Fibroblast of the conjunctiva (primary cell): ENCODE measurements around the gene CLIC1.
"Not testable (repeated sequence)": the region's sequence is repeated elsewhere in the genome, so short reads cannot be mapped to it uniquely, and the experiment has no call there.

ENCODE experiments used
- DNase-seq: peaks from one replicate; pipeline ENCODE4 v3.0.0-alpha.2; 2010; ENCODE audit warnings: low read depth

The CLIC1 gene

GRCh38 chr6:31722173-31722572, 14.2 kb downstream of the CLIC1 start:
- DNase-seq: no peak

GRCh38 chr6:31721351-31722020, 14.8 kb downstream of the CLIC1 start, which contains the start of gene LY6G6C:
Gene LY6G6C (minus strand): TSS chr6:31721746. CDS start chr6:31721679, 67 bp downstream.
- no peak for DNase-seq

GRCh38 chr6:31720196-31720770, 16.0 kb downstream of the CLIC1 start:
- DNase-seq: no peak

GRCh38 chr6:31719001-31719400, 17.3 kb downstream of the CLIC1 start:
- no peak for DNase-seq

- DNase-seq: no peak
Observed at GRCh38 chr6:31718265-31718664, 18.1 kb downstream of the CLIC1 start.

GRCh38 chr6:31717499-31718222, 18.7 kb downstream of the CLIC1 start:
- no peak for DNase-seq

GRCh38 chr6:31715022-31715958, 21.0 kb downstream of the CLIC1 start, which contains the start of gene LY6G6D:
Gene LY6G6D (plus strand): TSS chr6:31715348. CDS start chr6:31715356, 8 bp downstream.
- no peak for DNase-seq

- no peak for DNase-seq
Observed at GRCh38 chr6:31713991-31714684, 22.2 kb downstream of the CLIC1 start.

GRCh38 chr6:31713465-31713864, 22.9 kb downstream of the CLIC1 start:
- no peak for DNase-seq

- no peak for DNase-seq
Observed at GRCh38 chr6:31712296-31712695, 24.0 kb downstream of the CLIC1 start.

GRCh38 chr6:31711233-31711632, 25.1 kb downstream of the CLIC1 start:
- no peak for DNase-seq

- DNase-seq: no peak
Observed at GRCh38 chr6:31710523-31711219, 25.7 kb downstream of the CLIC1 start.

GRCh38 chr6:31709157-31709556, 27.2 kb downstream of the CLIC1 start:
- DNase-seq: not testable (repeated sequence)

GRCh38 chr6:31708224-31708623, 28.1 kb downstream of the CLIC1 start:
- no peak for DNase-seq

- no peak for DNase-seq
Observed at GRCh38 chr6:31707701-31708100, 28.6 kb downstream of the CLIC1 start.

GRCh38 chr6:31706599-31706998, 29.7 kb downstream of the CLIC1 start, which contains the start of gene LY6G6F:
Gene LY6G6F (plus strand): TSS chr6:31706866. CDS start chr6:31706907, 41 bp downstream.
- DNase-seq: no peak

GRCh38 chr6:31705931-31706330, 30.4 kb downstream of the CLIC1 start:
- DNase-seq: no peak

GRCh38 chr6:31702819-31703716, 33.3 kb downstream of the CLIC1 start, which contains the start of gene ABHD16A:
Gene ABHD16A (minus strand): TSS chr6:31703324. CDS start chr6:31703281, 43 bp downstream.
- peak; percentile 97 for DNase-seq

- no peak for DNase-seq
Observed at GRCh38 chr6:31702405-31702818, 33.9 kb downstream of the CLIC1 start.
